Prostate gland (tissue), 2 donors: Measurements from ENCODE around the gene ARMC12.

ENCODE experiments used
- POLR2A ChIP-seq: fragments of 450-650 bp; IDR thresholded peaks from one replicate; pipeline ENCODE4 v1.6.1; 2016; ENCODE audit warnings: antibody characterized with exemption, mild to moderate bottlenecking
- TF ChIP-seq, protein P1 (sequence below), 4 experiments: fragments of 200-600 bp in 2 of 4; fragments of 450-650 bp in 2 of 4; sonication (generic) in 2 of 4; IDR thresholded peaks; 1 replicate in 3 of 4; 2 replicates in 1 of 4; pipeline ENCODE4 v1.5.1; 2016 to 2019; ENCODE audit warnings: antibody characterized with exemption in 4 of 4, mild to moderate bottlenecking in 2 of 4, moderate library complexity in 2 of 4

DNA sequence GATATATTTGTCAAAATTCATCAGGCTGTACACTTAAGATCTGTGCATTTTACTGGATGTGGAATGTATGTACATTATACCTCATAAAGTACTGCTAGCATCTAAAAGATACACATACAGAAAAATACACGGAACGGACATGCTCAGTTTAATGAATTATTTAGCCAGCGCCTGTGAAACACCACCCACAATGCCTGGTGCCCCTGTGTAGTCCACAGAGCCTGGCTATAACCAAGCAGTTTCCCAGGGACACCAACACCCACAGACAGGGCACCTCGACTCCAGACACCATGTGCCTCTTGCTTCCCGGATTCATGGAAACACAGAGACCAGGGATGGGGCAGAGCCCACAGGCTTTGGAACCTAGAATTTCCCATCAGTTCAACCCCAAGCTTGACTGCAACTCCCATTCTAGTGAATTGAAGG is 17.4 kb upstream of the ARMC12 start:
- TF ChIP-seq, protein P1, sequence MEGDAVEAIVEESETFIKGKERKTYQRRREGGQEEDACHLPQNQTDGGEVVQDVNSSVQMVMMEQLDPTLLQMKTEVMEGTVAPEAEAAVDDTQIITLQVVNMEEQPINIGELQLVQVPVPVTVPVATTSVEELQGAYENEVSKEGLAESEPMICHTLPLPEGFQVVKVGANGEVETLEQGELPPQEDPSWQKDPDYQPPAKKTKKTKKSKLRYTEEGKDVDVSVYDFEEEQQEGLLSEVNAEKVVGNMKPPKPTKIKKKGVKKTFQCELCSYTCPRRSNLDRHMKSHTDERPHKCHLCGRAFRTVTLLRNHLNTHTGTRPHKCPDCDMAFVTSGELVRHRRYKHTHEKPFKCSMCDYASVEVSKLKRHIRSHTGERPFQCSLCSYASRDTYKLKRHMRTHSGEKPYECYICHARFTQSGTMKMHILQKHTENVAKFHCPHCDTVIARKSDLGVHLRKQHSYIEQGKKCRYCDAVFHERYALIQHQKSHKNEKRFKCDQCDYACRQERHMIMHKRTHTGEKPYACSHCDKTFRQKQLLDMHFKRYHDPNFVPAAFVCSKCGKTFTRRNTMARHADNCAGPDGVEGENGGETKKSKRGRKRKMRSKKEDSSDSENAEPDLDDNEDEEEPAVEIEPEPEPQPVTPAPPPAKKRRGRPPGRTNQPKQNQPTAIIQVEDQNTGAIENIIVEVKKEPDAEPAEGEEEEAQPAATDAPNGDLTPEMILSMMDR (IDR thresholded peaks at IDR 0.05): no peak
- TF ChIP-seq POLR2A: no peak
